H9 (cell line): ENCODE results near the gene ASB10. TPM values are rescaled to one million over a fixed set of nuclear protein-coding genes. Genes with fewer than 3 reads are reported as not detected.

Experiments used
- DNase-seq: peaks from one replicate; pipeline ENCODE4 v3.0.0-alpha.2; 2017
- H2AFZ ChIP-seq: one replicate; pipeline ENCODE4 v1.6.1; 2013; ENCODE audit warnings: mild to moderate bottlenecking, low read length, control low read depth, moderate library complexity
- H2AK5ac ChIP-seq: 2 replicates; pipeline ENCODE4 v1.6.1; 2013; ENCODE audit warnings: low read length, control low read depth, mixed read lengths; ENCODE audit not compliant: insufficient read length
- H2BK120ac ChIP-seq: one replicate; pipeline ENCODE4 v1.6.1; 2013; ENCODE audit warnings: low read depth, mild to moderate bottlenecking, low read length, control low read depth, inconsistent platforms; ENCODE audit not compliant: poor library complexity, severe bottlenecking
- H2BK12ac ChIP-seq: 2 replicates; pipeline ENCODE4 v1.6.1; 2013; ENCODE audit warnings: low read length, control low read depth, mixed read lengths, low read depth; ENCODE audit not compliant: insufficient read length
- H2BK15ac ChIP-seq: 2 replicates; pipeline ENCODE4 v1.6.1; 2013; ENCODE audit warnings: low read depth, low read length, control low read depth
- H2BK20ac ChIP-seq: one replicate; pipeline ENCODE4 v1.6.1; 2013; ENCODE audit warnings: low read depth, mild to moderate bottlenecking, low read length, control low read depth, inconsistent platforms; ENCODE audit not compliant: poor library complexity, severe bottlenecking
- H2BK5ac ChIP-seq: 2 replicates; pipeline ENCODE4 v1.6.1; 2013; ENCODE audit warnings: low read length, control low read depth, mixed read lengths; ENCODE audit not compliant: insufficient read length
- H3K14ac ChIP-seq: 2 replicates; pipeline ENCODE4 v1.6.1; 2013; ENCODE audit warnings: low read length, control low read depth; ENCODE audit not compliant: insufficient read depth
- H3K18ac ChIP-seq: 2 replicates; pipeline ENCODE4 v1.6.1; 2013; ENCODE audit warnings: low read depth, mild to moderate bottlenecking, mixed read lengths, low read length, control low read depth; ENCODE audit not compliant: insufficient read length
- H3K23ac ChIP-seq: 2 replicates; pipeline ENCODE4 v1.6.1; 2013; ENCODE audit warnings: low read length, control low read depth, mixed read lengths, low read depth; ENCODE audit not compliant: insufficient read length
- H3K23me2 ChIP-seq: 2 replicates; pipeline ENCODE4 v1.6.1; 2013; ENCODE audit warnings: low read depth, mild to moderate bottlenecking, mixed read lengths, low read length, control low read depth; ENCODE audit not compliant: insufficient read length, poor library complexity, severe bottlenecking
- H3K27ac ChIP-seq: 2 replicates; pipeline ENCODE4 v1.5.1; 2013; ENCODE audit warnings: low read length, control low read depth, mixed read lengths, low read depth; ENCODE audit not compliant: insufficient read length
- H3K27me3 ChIP-seq: 2 replicates; pipeline ENCODE4 v1.6.1; 2013; ENCODE audit warnings: low read length, control low read depth, inconsistent platforms; ENCODE audit not compliant: insufficient read depth
- H3K4ac ChIP-seq: 2 replicates; pipeline ENCODE4 v1.6.1; 2013; ENCODE audit warnings: low read depth, mild to moderate bottlenecking, control low read depth, inconsistent platforms, low read length, moderate library complexity
- H3K4me1 ChIP-seq: 2 replicates; pipeline ENCODE4 v1.6.1; 2013; ENCODE audit warnings: low read length, control low read depth, inconsistent platforms; ENCODE audit not compliant: insufficient read depth
- H3K4me2 ChIP-seq: 2 replicates; pipeline ENCODE4 v1.6.1; 2013; ENCODE audit warnings: low read length, control low read depth, mixed read lengths; ENCODE audit not compliant: insufficient read length, insufficient read depth
- H3K56ac ChIP-seq: 2 replicates; pipeline ENCODE4 v1.6.1; 2013; ENCODE audit warnings: low read depth, mild to moderate bottlenecking, mixed read lengths, low read length, control low read depth; ENCODE audit not compliant: insufficient read length
- H3K79me1 ChIP-seq: 2 replicates; pipeline ENCODE4 v1.6.1; 2013; ENCODE audit warnings: low read depth, mild to moderate bottlenecking, moderate library complexity, low read length, control low read depth, inconsistent platforms; ENCODE audit not compliant: insufficient read depth, poor library complexity, severe bottlenecking
- H3K79me2 ChIP-seq: 2 replicates; pipeline ENCODE4 v1.6.1; 2013; ENCODE audit warnings: low read length, control low read depth, inconsistent platforms; ENCODE audit not compliant: insufficient read depth
- H3K9ac ChIP-seq: 2 replicates; pipeline ENCODE4 v1.6.1; 2013; ENCODE audit warnings: low read length, control low read depth, mixed read lengths; ENCODE audit not compliant: insufficient read length; ENCODE audit errors: extremely low read depth
- H3K9me3 ChIP-seq: one replicate; pipeline ENCODE4 v1.6.1; 2013; ENCODE audit warnings: low read depth, low read length, inconsistent platforms; ENCODE audit not compliant: control insufficient read depth
- H3T11ph ChIP-seq: one replicate; pipeline ENCODE4 v1.6.1; 2013; ENCODE audit warnings: mild to moderate bottlenecking, low read length, control low read depth, inconsistent platforms
- H4K20me1 ChIP-seq: one replicate; pipeline ENCODE4 v1.6.1; 2013; ENCODE audit not compliant: control insufficient read depth, insufficient read length, insufficient read depth
- H4K5ac ChIP-seq: 2 replicates; pipeline ENCODE4 v1.6.1; 2013; ENCODE audit warnings: low read depth, mild to moderate bottlenecking, mixed read lengths, low read length, control low read depth; ENCODE audit not compliant: insufficient read length
- H4K8ac ChIP-seq: replicated peaks from 2 replicates; pipeline ENCODE4 v1.6.1; 2013; ENCODE audit warnings: low read length, control low read depth, mixed read lengths, low read depth; ENCODE audit not compliant: insufficient read length
- H4K91ac ChIP-seq: 2 replicates; pipeline ENCODE4 v1.6.1; 2013; ENCODE audit warnings: low read depth, mild to moderate bottlenecking, moderate library complexity, mixed read lengths, low read length, control low read depth; ENCODE audit not compliant: insufficient read length
- H3K27ac Mint-ChIP-seq, 3 experiments: 2 replicates in 2 of 3; 3 replicates in 1 of 3; pipeline ENCODE4 v1.8.0; 2020 to 2021; ENCODE audit warnings: mixed read lengths in 3 of 3, mild to moderate bottlenecking in 1 of 3, moderate library complexity in 1 of 3
- H3K27me3 Mint-ChIP-seq: 2 replicates; pipeline ENCODE4 v1.8.0; 2021; ENCODE audit warnings: low read depth, mild to moderate bottlenecking, moderate library complexity, mixed read lengths
- H3K36me3 Mint-ChIP-seq, 3 experiments: 2 replicates in 2 of 3; 3 replicates in 1 of 3; pipeline ENCODE4 v1.8.0; 2020 to 2021; ENCODE audit warnings: low read depth in 3 of 3, mixed read lengths in 3 of 3; ENCODE audit not compliant: insufficient read depth in 1 of 3
- H3K4me1 Mint-ChIP-seq, 2 experiments: 2 replicates each; pipeline ENCODE4 v1.8.0; 2020; ENCODE audit warnings: mixed read lengths in 2 of 2
- H3K4me3 Mint-ChIP-seq, 2 experiments: 2 replicates in 1 of 2; 3 replicates in 1 of 2; pipeline ENCODE4 v1.8.0; 2020 to 2021; ENCODE audit warnings: mild to moderate bottlenecking in 2 of 2, mixed read lengths in 2 of 2, moderate library complexity in 1 of 2
- H3K9me3 Mint-ChIP-seq, 2 experiments: 2 replicates in 1 of 2; 3 replicates in 1 of 2; pipeline ENCODE4 v1.8.0; 2020; ENCODE audit warnings: mild to moderate bottlenecking in 2 of 2, mixed read lengths in 2 of 2, moderate library complexity in 1 of 2
- WGBS: extraction: QIAGEN DNeasy Blood & Tissue Kit; methylation state at CpG from one replicate; pipeline ENCODE4 v1.1.7; 2013; ENCODE audit warnings: missing lambda C conversion rate, low lambda C conversion rate, mixed read lengths; ENCODE audit not compliant: insufficient read length; ENCODE audit errors: extremely low coverage; 5-methylcytosine and 5-hydroxymethylcytosine counted together
- total RNA-seq: library from RNA; stranded (reverse); gene quantifications from 2 replicates; pipeline ENCODE4 v1.2.1, GENCODE V29; 2021
- TF ChIP-seq, protein P1 (sequence below): fragments of 200-600 bp; sonication (generic); conservative IDR thresholded peaks from 3 replicates; pipeline ENCODE4 v1.8.0; 2021; ENCODE audit warnings: antibody characterized with exemption, mild to moderate bottlenecking

ASB10 gene
- total RNA-seq, 1 experiment from 2014 or later: not detected

DNA sequence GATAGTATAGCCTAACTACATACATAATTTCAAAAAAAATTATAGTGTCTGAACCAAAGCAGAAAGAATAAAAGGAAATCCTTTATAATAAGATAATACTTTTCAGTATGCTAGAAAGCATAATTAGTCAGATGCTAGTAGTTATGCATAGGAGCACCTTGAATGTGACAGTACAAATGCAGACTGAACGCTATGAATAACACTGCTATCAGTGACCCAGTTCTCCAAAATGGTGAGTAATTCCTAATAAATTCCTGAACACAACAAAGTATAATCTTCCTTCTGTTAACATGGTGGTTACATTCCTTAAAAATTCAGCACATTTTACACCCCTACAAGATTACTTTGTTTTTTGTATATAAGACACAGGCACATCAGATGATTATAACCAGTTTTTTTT lies 44.0 kb upstream of the ASB10 start:
- no peaks in the 10 kb centered on the region; the same call in 1 of the 2 replicates for H3K27me3 Mint-ChIP-seq
- H3K4me1 ChIP-seq: no peaks in the 10 kb centered on the region; the same call in 1 of the 2 replicates
- no peak overlapping the region for H3K14ac ChIP-seq
- H3K9me3 ChIP-seq: no peaks in the 10 kb centered on the region
- H3K4ac ChIP-seq: no peak overlapping the region
- H3K4me2 ChIP-seq: no peak overlapping the region
- H2BK12ac ChIP-seq: no peak overlapping the region
- H3K79me1 ChIP-seq: no peaks in the 10 kb centered on the region
- H3K9ac ChIP-seq: no peak overlapping the region
- H3K4me1 Mint-ChIP-seq: peaks cover 32 to 36% of the 10 kb centered on the region in 2 experiments
- H2BK5ac ChIP-seq: no peak overlapping the region
- H3K23me2 ChIP-seq: peaks cover 16% of the 10 kb centered on the region
- H3K18ac ChIP-seq: no peak overlapping the region
- H2BK20ac ChIP-seq: no peak overlapping the region
- no peaks in the 10 kb centered on the region for H4K20me1 ChIP-seq
- no peaks in the 10 kb centered on the region for H3K27me3 ChIP-seq
- no peak overlapping the region for H4K91ac ChIP-seq
- H3T11ph ChIP-seq: no peak overlapping the region
- H3K27ac Mint-ChIP-seq: no peak overlapping the region
- no peak overlapping the region for H2AFZ ChIP-seq
- no peak overlapping the region for H3K27ac ChIP-seq
- H2AK5ac ChIP-seq: no peak overlapping the region
- no peak overlapping the region for H4K5ac ChIP-seq
- no peak overlapping the region for H2BK120ac ChIP-seq
- no peak for DNase-seq
- H3K23ac ChIP-seq: no peak overlapping the region
- H3K9me3 Mint-ChIP-seq: no peaks in the 10 kb centered on the region
- H3K79me2 ChIP-seq: peaks cover 9% of the 10 kb centered on the region; the same call in 1 of the 2 replicates
- no peak overlapping the region for H3K56ac ChIP-seq
- WGBS: no CpG with 5 or more reads among the region's 1 CpG
- H3K4me3 Mint-ChIP-seq: peak overlapping the region in 1 of 2 experiments; percentile 64; a peak in 2 of 5 replicates
- no peak overlapping the region for H2BK15ac ChIP-seq
- H4K8ac ChIP-seq: no peak overlapping the region
- H3K36me3 Mint-ChIP-seq: peaks cover 4 to 16% (median 11%) of the 10 kb centered on the region in 3 experiments; a peak in 6 of 7 replicates
- TF ChIP-seq, protein P1, sequence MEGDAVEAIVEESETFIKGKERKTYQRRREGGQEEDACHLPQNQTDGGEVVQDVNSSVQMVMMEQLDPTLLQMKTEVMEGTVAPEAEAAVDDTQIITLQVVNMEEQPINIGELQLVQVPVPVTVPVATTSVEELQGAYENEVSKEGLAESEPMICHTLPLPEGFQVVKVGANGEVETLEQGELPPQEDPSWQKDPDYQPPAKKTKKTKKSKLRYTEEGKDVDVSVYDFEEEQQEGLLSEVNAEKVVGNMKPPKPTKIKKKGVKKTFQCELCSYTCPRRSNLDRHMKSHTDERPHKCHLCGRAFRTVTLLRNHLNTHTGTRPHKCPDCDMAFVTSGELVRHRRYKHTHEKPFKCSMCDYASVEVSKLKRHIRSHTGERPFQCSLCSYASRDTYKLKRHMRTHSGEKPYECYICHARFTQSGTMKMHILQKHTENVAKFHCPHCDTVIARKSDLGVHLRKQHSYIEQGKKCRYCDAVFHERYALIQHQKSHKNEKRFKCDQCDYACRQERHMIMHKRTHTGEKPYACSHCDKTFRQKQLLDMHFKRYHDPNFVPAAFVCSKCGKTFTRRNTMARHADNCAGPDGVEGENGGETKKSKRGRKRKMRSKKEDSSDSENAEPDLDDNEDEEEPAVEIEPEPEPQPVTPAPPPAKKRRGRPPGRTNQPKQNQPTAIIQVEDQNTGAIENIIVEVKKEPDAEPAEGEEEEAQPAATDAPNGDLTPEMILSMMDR: no peak
